HK-2 (cell line): ENCODE results near the gene PACC1.
"Not testable (repeated sequence)": the region's sequence is repeated elsewhere in the genome, so short reads cannot be mapped to it uniquely, and the experiment has no call there.

Experiments
- DNase-seq: peaks from one replicate; pipeline ENCODE4 v3.0.0-alpha.2; 2018; ENCODE audit not compliant: unreplicated experiment

PACC1 gene

GRCh38 chr1:212329105-212329504, 85.6 kb downstream of the PACC1 start:
- DNase-seq, result no peak

- no peak for DNase-seq
Observed at GRCh38 chr1:212328248-212328647, 86.4 kb downstream of the PACC1 start.

- no peak for DNase-seq
Observed at GRCh38 chr1:212326541-212326940, 88.1 kb downstream of the PACC1 start.

GRCh38 chr1:212323066-212323465, 91.6 kb downstream of the PACC1 start:
- DNase-seq, result no peak

- not testable (repeated sequence) for DNase-seq
Observed at GRCh38 chr1:212321031-212321430, 93.7 kb downstream of the PACC1 start.

GRCh38 chr1:212317916-212318315, 96.8 kb downstream of the PACC1 start:
- no peak for DNase-seq

GRCh38 chr1:212315907-212316306, 98.8 kb downstream of the PACC1 start:
- no peak for DNase-seq

GRCh38 chr1:212315184-212315583, 99.5 kb downstream of the PACC1 start:
- no peak for DNase-seq
